ENCODE results near the gene HS3ST3B1.

DNA sequence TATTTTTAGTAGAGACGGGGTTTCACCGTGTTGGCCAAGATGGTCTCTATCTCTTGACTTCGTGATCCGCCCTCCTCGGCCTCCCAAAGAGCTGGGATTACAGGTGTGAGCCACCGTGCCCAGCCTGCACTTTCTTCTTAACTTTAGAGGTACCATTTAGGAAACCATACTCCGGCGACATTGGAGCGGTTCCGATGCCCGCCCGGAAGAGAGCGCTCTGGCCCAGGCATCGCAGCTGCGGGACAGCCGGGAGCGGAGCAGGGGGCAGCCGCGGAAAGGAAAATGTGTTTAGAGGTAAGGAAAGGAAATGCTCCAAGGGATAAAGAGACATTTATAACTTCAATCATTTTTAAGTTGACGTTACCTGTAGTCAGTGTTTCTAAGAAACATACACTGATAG is 6.0 kb upstream of the HS3ST3B1 start:
- TF ChIP-seq, protein P1, sequence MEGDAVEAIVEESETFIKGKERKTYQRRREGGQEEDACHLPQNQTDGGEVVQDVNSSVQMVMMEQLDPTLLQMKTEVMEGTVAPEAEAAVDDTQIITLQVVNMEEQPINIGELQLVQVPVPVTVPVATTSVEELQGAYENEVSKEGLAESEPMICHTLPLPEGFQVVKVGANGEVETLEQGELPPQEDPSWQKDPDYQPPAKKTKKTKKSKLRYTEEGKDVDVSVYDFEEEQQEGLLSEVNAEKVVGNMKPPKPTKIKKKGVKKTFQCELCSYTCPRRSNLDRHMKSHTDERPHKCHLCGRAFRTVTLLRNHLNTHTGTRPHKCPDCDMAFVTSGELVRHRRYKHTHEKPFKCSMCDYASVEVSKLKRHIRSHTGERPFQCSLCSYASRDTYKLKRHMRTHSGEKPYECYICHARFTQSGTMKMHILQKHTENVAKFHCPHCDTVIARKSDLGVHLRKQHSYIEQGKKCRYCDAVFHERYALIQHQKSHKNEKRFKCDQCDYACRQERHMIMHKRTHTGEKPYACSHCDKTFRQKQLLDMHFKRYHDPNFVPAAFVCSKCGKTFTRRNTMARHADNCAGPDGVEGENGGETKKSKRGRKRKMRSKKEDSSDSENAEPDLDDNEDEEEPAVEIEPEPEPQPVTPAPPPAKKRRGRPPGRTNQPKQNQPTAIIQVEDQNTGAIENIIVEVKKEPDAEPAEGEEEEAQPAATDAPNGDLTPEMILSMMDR (IDR thresholded peaks at IDR 0.05) = no peak
- no peak for TF ChIP-seq POLR2A (IDR thresholded peaks at IDR 0.05)
- no peak for TF ChIP-seq EP300 (IDR thresholded peaks at IDR 0.05; ENCODE audit: low read depth)
- TF ChIP-seq POLR2AphosphoS5 (IDR thresholded peaks at IDR 0.05) = no peak

Data from transverse colon (tissue), 4 donors.